DND-41 (cell line): Measurements from ENCODE around the gene NPC1L1.

Source experiments
- ATAC-seq: fragments of 200-7000 bp; cut with Tn5 transposase; 3 replicates; pipeline ENCODE4 v1.9.1; 2021; ENCODE audit warnings: low read depth; ENCODE audit not compliant: insufficient read depth
- DNase-seq: peaks from one replicate; pipeline ENCODE4 v3.0.0-alpha.2; 2020
- H2AFZ ChIP-seq: 2 replicates; pipeline ENCODE4 v1.6.0; 2012; ENCODE audit warnings: low read depth, low read length
- H3K27ac ChIP-seq: 2 replicates; pipeline ENCODE4 v1.5.1; 2012; ENCODE audit warnings: low read length, inconsistent platforms
- H3K27me3 ChIP-seq: fragments of 200-600 bp; sonication (generic); 2 replicates; pipeline ENCODE4 v1.6.0; 2012; ENCODE audit warnings: low read length, mild to moderate bottlenecking, inconsistent platforms; ENCODE audit not compliant: insufficient read depth, poor library complexity
- H3K36me3 ChIP-seq: 2 replicates; pipeline ENCODE4 v1.5.1; 2012; ENCODE audit warnings: low read length, inconsistent platforms; ENCODE audit not compliant: insufficient read depth
- H3K4me1 ChIP-seq: 2 replicates; pipeline ENCODE4 v1.5.1; 2012; ENCODE audit warnings: mild to moderate bottlenecking, low read length; ENCODE audit not compliant: insufficient read depth
- H3K4me2 ChIP-seq: 2 replicates; pipeline ENCODE4 v1.6.0; 2012; ENCODE audit warnings: mild to moderate bottlenecking, moderate library complexity, low read length, inconsistent platforms; ENCODE audit not compliant: insufficient read depth
- H3K4me3 ChIP-seq, 2 experiments: fragments of 200-600 bp in 1 of 2; shearing (Covaris generic) in 1 of 2; 2 replicates each; pipeline ENCODE4 v1.5.1; 2012 to 2016; ENCODE audit warnings: inconsistent platforms in 2 of 2, low read length in 2 of 2, mild to moderate bottlenecking in 2 of 2, low read depth in 1 of 2, moderate library complexity in 1 of 2
- H3K79me2 ChIP-seq: 2 replicates; pipeline ENCODE4 v1.6.0; 2012; ENCODE audit warnings: low read length, inconsistent platforms; ENCODE audit not compliant: insufficient read depth
- H3K9ac ChIP-seq: 2 replicates; pipeline ENCODE4 v1.6.0; 2012; ENCODE audit warnings: low read depth, mild to moderate bottlenecking, inconsistent platforms, low read length, moderate library complexity
- H3K9me3 ChIP-seq: 2 replicates; pipeline ENCODE4 v1.5.1; 2012; ENCODE audit warnings: low read length, moderate library complexity, mild to moderate bottlenecking, inconsistent platforms; ENCODE audit not compliant: insufficient read depth, severe bottlenecking
- H4K20me1 ChIP-seq: 2 replicates; pipeline ENCODE4 v1.6.0; 2012; ENCODE audit warnings: low read length; ENCODE audit not compliant: insufficient read depth
- CTCF ChIP-seq: IDR thresholded peaks from 2 replicates; pipeline ENCODE4 v1.5.1; 2012; ENCODE audit warnings: borderline replicate concordance, low read length, moderate library complexity, mild to moderate bottlenecking; ENCODE audit not compliant: poor library complexity, severe bottlenecking; ENCODE audit errors: extremely low read depth
- EZH2 ChIP-seq: IDR thresholded peaks from 3 replicates; pipeline ENCODE4 v1.6.1; 2012; ENCODE audit warnings: borderline replicate concordance, low read depth, mild to moderate bottlenecking, moderate library complexity, low read length, inconsistent platforms; ENCODE audit not compliant: severe bottlenecking

Gene NPC1L1

GRCh38 chr7:44541028-44541869 is at the start of gene NPC1L1:
NPC1L1 (minus strand) TSS chr7:44541330; CDS start chr7:44541259, 71 bp downstream.
- H3K4me1 ChIP-seq: no peaks in the 10 kb centered on the region
- H3K79me2 ChIP-seq: no peaks in the 10 kb centered on the region
- H3K36me3 ChIP-seq: no peaks in the 10 kb centered on the region
- H3K9me3 ChIP-seq: no peaks in the 10 kb centered on the region
- ATAC-seq: no peak
- no peak for DNase-seq
- no peak for TF ChIP-seq EZH2
- no peak for TF ChIP-seq CTCF
- H3K27me3 ChIP-seq: peaks cover 3% of the 10 kb centered on the region
- no peaks in the 10 kb centered on the region for H4K20me1 ChIP-seq
- H2AFZ ChIP-seq: no peak within 1 kb of the TSS
- no peak within 1 kb of the TSS for H3K9ac ChIP-seq
- H3K4me2 ChIP-seq: no peak within 1 kb of the TSS
- H3K27ac ChIP-seq: no peak within 1 kb of the TSS
- no peak within 1 kb of the TSS for H3K4me3 ChIP-seq

GRCh38 chr7:44590910-44591309 is 49.8 kb upstream of the NPC1L1 start:
- Histone ChIP-seq H2AFZ (no peak overlapping the region), H4K20me1 (no peaks in the 10 kb centered on the region), H3K9me3 (no peaks in the 10 kb centered on the region), H3K27ac (no peak overlapping the region), H3K79me2 (no peaks in the 10 kb centered on the region), H3K4me1 (no peaks in the 10 kb centered on the region), H3K4me2 (no peak overlapping the region), H3K27me3 (no peaks in the 10 kb centered on the region), H3K4me3 (no peak overlapping the region), H3K36me3 (no peaks in the 10 kb centered on the region), H3K9ac (no peak overlapping the region)
- TF ChIP-seq EZH2 (no peak), CTCF (no peak)
- DNase-seq: no peak
- ATAC-seq: no peak

GRCh38 chr7:44587843-44588711 is 46.9 kb upstream of the NPC1L1 start:
- DNase-seq (peak; percentile 52), ATAC-seq (peak; percentile 79)
- Histone ChIP-seq H3K79me2 (no peaks in the 10 kb centered on the region; the same call in 1 of the 2 replicates), H3K4me1 (peaks cover 3% of the 10 kb centered on the region), H3K4me2 (no peak overlapping the region), H3K4me3 (no peak overlapping the region), H3K9me3 (no peaks in the 10 kb centered on the region), H3K9ac (no peak overlapping the region), H2AFZ (no peak overlapping the region; the same call in 1 of the 2 replicates), H3K36me3 (no peaks in the 10 kb centered on the region), H3K27me3 (no peaks in the 10 kb centered on the region), H3K27ac (no peak overlapping the region), H4K20me1 (no peaks in the 10 kb centered on the region)
- TF ChIP-seq EZH2: no peak
- peak; percentile 72 for TF ChIP-seq CTCF
